Nephron (organoid): ENCODE measurements around the gene CNPY3.

Experiments used
- H3K27ac Mint-ChIP-seq, 3 experiments: 2 replicates each; pipeline ENCODE4 v1.8.0; 2020; ENCODE audit warnings: mixed read lengths in 3 of 3, mild to moderate bottlenecking in 2 of 3, moderate library complexity in 1 of 3
- H3K27me3 Mint-ChIP-seq: 2 replicates; pipeline ENCODE4 v1.8.0; 2021; ENCODE audit warnings: low read depth, mild to moderate bottlenecking, moderate library complexity, mixed read lengths
- H3K36me3 Mint-ChIP-seq: 2 replicates; pipeline ENCODE4 v1.8.0; 2020; ENCODE audit warnings: low read depth, mixed read lengths
- H3K4me1 Mint-ChIP-seq: 2 replicates; pipeline ENCODE4 v1.8.0; 2020; ENCODE audit warnings: mixed read lengths
- H3K4me3 Mint-ChIP-seq, 3 experiments: 2 replicates each; pipeline ENCODE4 v1.8.0; 2020; ENCODE audit warnings: mild to moderate bottlenecking in 3 of 3, mixed read lengths in 3 of 3, moderate library complexity in 2 of 3
- H3K9me3 Mint-ChIP-seq: 2 replicates; pipeline ENCODE4 v1.8.0; 2020; ENCODE audit warnings: mixed read lengths
- CTCF ChIP-seq, 3 experiments: fragments of 200-600 bp; sonication (generic); IDR thresholded peaks; one replicate each; pipeline ENCODE4 v1.5.0; 2021; ENCODE audit warnings: antibody characterized with exemption in 3 of 3; ENCODE audit not compliant: unreplicated experiment in 3 of 3

The CNPY3 gene

GRCh38 chr6:42987533-42988451, 58.5 kb downstream of the CNPY3 start:
- Mint-ChIP-seq H3K9me3 (no peaks in the 10 kb centered on the region), H3K4me1 (peaks cover 46% of the 10 kb centered on the region), H3K36me3 (peaks cover 24% of the 10 kb centered on the region), H3K27ac (peak overlapping the region in 2 of 3 experiments; percentile 57 to 86), H3K4me3 (peak overlapping the region; percentile 27 to 96 (median 93)), H3K27me3 (no peaks in the 10 kb centered on the region)
- no peak for TF ChIP-seq CTCF (IDR thresholded peaks at IDR 0.05; ENCODE audit: unreplicated experiment in 3 of 3)

- no peaks in the 10 kb centered on the region for H3K27me3 Mint-ChIP-seq
- H3K9me3 Mint-ChIP-seq: no peaks in the 10 kb centered on the region
- H3K4me1 Mint-ChIP-seq: peaks cover 46% of the 10 kb centered on the region
- no peak for TF ChIP-seq CTCF (IDR thresholded peaks at IDR 0.05; ENCODE audit: unreplicated experiment in 3 of 3)
- H3K27ac Mint-ChIP-seq: peak overlapping the region in 2 of 3 experiments; percentile 57 to 86
- H3K4me3 Mint-ChIP-seq: peak overlapping the region; percentile 27 to 78 (median 71)
- H3K36me3 Mint-ChIP-seq: peaks cover 27% of the 10 kb centered on the region
Observed at GRCh38 chr6:42988486-42989020, 59.3 kb downstream of the CNPY3 start.
